Muscle of back (tissue), 11 donors: ENCODE data around the gene CCDC85C. TPM values are rescaled to one million over a fixed set of nuclear protein-coding genes. Genes with fewer than 3 reads are reported as not detected.

Experiments
- DNase-seq, 3 donors: peaks; one replicate each; pipeline versions ENCODE4 v3.0.0 to v3.0.0-alpha.2; 2013
- polyA plus RNA-seq, 10 donors: library from polyadenylated mRNA; unstranded; fragments of 120-200 nt; gene quantifications; one replicate each; pipeline ENCODE4 v1.2.1, GENCODE V29; 2013; ENCODE audit not compliant: insufficient read length in 10 of 10

The CCDC85C gene
- polyA plus RNA-seq, 10 donors, result 3.1 to 6.4 (median 4.3) TPM

- DNase-seq, result no peak
These were observed 44.6 kb downstream of the CCDC85C start for GRCh38 chr14:99559286-99559990.

DNA sequence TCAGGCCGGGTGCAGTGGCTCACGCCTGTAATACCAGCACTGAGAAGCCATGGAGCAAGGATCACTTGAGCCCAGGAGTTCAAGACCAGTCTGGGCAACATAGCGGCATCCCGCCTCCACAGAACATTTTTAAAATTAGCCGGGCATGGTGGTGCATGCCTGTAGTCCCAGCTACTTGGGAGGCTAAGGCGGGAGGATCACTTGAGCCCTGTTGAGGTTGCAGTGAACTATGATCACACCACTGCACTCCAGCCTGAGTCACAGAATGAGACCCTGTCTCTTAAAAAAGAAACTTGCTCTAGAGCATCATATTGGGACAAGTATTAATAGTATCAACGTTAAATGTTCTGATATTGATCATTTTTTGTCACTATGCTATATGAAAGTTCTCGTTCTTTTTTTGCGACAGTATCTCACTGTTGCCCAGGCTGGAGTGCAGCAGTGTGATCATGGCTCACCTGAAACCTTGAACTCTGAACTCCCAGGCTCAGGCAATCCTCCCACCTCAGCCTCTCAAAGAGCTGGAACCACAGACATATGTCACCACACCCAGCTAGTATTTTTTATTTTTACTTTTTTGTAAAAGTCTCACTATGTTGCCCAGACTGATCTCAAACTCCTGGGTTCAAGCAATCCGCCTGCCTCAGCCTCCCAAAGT lies 47.7 kb downstream of the CCDC85C start:
- no peak for DNase-seq

GRCh38 chr14:99554757-99555531 lies 49.1 kb downstream of the CCDC85C start:
- DNase-seq, result no peak

- no peak for DNase-seq
These were observed 49.8 kb downstream of the CCDC85C start for GRCh38 chr14:99554184-99554583.

DNA sequence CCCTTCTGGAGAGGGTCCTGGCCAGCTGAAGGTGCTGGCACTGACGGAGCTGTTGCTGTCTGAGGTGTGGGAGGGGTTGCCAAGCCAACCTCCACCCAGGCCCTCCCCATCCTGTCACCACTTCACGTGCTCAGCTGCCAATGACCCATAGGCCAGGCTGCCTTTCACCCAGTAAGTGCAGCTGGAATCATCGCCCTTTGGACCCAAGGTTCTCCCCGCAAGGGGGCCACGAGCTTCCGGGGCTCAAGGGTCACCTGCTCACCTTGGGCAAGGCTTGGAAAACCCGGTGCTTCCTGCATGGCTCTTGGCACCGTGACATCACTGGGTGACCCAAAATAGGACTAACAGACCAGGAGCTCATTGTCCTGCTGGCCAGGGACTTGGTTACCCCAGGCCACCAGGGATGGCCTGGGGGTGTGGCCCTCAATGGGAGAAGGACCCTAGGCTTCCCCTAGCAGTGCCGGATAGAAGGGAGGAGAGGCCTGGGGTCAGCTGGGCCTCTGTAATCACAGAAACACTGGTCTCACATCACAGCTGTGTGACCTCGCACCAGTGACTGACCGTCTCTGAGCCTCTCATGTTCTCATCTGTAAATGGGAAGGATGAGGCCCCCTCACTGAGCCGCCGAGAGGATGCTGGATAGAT lies 51.3 kb downstream of the CCDC85C start:
- no peak for DNase-seq

- no peak for DNase-seq
These were observed 51.9 kb downstream of the CCDC85C start for GRCh38 chr14:99552021-99552553.

- DNase-seq, result no peak
These were observed 52.7 kb downstream of the CCDC85C start for GRCh38 chr14:99551034-99551922.

DNA sequence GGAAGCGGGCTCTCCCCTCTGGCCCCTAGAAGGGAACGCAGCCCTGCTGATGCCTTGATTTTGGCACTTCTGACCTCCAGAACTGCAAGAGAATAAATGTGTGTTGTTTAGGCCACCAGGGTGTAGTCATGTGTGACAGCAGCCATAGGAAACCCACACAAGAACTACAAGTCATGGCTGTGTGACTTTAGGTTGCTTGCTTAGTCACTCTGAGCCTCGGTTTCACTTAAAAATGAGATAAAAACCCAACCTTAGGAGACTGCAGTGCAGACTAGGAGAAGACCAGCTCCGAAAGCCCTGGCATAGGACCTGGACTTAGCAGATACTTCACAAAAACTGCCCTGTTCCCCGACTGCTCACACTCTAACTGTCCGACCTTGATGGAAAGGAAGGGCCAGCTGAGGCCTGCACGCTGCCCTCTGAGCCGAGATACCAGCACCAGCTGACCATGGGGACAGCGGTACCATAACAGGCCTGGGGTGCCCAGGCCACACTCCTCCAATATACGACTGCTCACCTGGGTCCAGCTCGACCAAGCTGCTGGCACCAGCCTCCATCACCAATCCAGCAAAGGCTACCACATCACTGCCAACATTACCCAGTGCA lies 53.5 kb downstream of the CCDC85C start:
- no peak for DNase-seq

DNA sequence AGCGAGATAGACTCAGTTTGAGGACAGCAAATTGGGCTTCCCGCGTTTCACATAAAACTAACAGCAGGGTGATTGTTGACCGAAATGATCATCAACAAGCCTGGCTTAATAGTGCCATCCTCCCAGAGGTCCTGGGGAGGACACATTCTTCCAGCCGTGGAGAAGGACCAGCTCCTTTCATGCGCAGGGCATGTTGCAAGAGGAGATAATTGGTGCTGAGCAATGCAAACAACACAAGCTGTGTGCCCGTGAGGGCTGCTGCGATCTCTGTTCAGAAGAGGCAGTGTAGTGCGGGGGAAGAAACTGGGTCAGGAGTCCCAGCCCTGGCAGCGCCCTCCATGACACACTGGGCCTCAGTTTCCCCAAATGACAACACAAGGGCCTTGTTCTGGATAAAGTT lies 54.3 kb downstream of the CCDC85C start:
- no peak for DNase-seq

DNA sequence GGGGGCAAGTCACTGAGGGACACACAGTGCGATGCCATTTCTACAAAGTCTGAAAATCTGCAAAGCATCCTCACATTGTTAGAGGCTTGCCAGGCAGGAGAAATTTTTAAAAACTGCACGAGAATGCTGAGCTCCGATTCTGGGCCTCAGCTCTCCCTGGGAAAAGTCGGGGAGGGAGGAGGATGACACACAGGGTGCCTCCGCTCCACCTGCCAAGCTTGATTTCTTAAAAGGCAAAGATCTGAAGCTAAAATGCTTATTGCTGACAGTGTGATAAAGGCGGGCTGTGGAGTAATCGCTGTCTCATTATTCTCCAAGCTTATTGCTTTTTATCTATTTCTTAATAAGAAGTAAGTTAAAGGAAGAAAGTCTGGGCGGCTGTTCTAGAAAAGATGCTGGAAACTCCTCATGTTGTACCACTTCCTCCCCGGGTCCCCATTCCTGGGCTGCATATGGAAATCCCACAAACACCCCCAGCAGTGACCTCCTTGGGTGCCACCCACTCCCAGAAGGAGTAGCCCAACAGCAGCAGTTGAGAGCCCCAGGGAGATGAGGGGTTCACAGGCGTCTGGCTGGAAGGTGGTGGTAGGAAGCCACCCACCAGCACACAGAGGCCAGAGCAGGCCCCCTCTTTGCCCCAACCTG lies 55.0 kb downstream of the CCDC85C start:
- no peak for DNase-seq

- no peak for DNase-seq
These were observed 55.8 kb downstream of the CCDC85C start for GRCh38 chr14:99548255-99548654.

- no peak for DNase-seq
These were observed 57.6 kb downstream of the CCDC85C start for GRCh38 chr14:99546234-99546879.

DNA sequence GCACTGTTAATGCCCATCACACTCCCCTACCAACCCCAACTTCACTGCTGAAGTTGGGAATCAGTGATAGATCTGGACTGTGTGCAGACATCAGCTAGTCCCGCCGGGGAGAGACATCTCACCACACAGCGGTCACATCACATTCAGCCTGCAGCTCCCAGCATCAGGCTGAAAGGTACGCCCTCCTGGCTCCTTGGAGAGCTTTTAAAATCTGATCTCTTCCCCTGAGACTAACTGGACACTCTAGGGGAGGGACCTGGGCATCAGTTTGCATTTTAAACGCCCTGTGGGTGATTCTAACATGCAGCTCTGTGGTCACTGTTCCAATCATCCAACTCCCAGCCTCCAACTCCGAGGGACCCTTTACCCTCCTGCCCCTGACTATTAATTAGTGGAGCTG lies 58.4 kb downstream of the CCDC85C start:
- no peak for DNase-seq

DNA sequence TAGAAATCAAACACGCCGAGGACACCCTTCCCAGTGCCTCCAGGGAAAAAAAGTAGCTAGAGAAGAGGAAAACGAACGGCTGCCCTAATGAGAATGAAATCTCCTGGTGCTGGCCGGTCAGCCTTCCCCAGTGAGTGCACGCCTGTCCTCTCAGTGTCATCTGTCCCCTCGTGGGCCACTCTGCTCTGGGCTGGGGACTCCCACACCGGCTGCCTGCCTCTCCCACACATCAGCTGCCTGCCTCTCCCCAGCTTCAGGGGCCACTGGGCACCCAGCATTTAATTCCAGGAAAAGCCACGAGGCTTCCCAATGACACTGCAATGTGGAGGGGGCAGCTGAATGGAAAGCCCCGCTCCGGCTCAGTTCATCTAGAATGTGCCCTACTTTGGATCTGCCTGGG lies 59.0 kb downstream of the CCDC85C start:
- no peak for DNase-seq

- DNase-seq, result no peak
These were observed 60.0 kb downstream of the CCDC85C start for GRCh38 chr14:99543985-99544384.

- no peak for DNase-seq
These were observed 60.6 kb downstream of the CCDC85C start for GRCh38 chr14:99543370-99543769.

GRCh38 chr14:99542566-99542965 lies 61.4 kb downstream of the CCDC85C start:
- no peak for DNase-seq

DNA sequence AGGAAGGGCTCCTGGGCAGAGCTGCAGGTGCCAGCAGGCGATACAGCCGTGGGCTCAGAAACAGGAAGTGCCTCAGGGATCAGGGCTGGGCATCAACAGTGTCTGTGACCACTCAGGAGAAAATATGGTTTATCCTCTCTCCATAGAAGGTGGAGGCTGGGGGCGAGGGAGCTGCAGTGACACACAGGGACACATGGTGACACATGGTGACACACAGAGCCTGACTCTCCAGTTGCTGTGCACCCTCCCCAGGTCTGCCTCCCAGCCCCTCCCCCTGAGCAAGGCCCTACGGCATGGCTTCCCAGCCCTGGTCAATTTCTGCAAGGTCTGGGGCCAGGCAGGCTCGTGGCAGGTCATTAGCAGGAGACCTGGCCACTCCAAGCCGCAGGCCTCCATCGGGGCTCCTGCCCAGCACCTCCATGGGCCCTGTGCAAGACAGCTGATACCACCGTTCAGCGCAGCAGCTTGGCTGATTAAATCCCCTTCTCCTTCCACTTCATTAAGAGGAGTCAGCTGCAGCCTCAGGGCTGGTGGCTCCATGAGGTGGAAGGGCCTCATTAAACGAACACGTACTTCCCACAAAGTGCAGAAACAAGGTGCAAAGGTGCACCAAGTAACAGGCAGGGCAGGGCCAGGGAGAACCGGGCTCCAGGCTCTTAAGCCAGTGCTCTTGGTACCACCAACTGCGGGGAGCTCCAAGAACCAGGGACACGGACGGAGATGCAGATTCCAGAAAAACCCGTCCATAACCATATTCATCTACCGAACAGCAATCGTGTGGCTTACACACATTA lies 62.1 kb downstream of the CCDC85C start:
- DNase-seq, result no peak

- DNase-seq, result no peak
These were observed 62.8 kb downstream of the CCDC85C start for GRCh38 chr14:99541211-99541610.
